Daoy (cell line): ENCODE data around the gene LRRC17. TPM values are rescaled to one million over a fixed set of nuclear protein-coding genes. Genes with fewer than 3 reads are reported as not detected.

Experiments used
- DNase-seq: peaks from one replicate; pipeline ENCODE4 v3.0.0-alpha.2; 2015; ENCODE audit warnings: low read depth
- total RNA-seq: library from RNA; depleted of rRNA; stranded (reverse); fragments of >200 nt; shearing (Covaris generic); gene quantifications from 2 replicates; pipeline ENCODE4 v1.2.3, GENCODE V29; 2014; rRNA removed

Gene LRRC17
- total RNA-seq: 88.4 and 107 TPM in 2 replicates

- peak; percentile 93 for DNase-seq
These were observed at the start of gene LRRC17 for GRCh38 chr7:102912742-102913141. TSS of gene LRRC17 (plus strand) at chr7:102913000. CDS start at chr7:102933914, 20,914 bp downstream.

GRCh38 chr7:102864958-102865357, 47.8 kb upstream of the LRRC17 start:
- DNase-seq: no peak

- no peak for DNase-seq
These were observed 46.1 kb upstream of the LRRC17 start for GRCh38 chr7:102866535-102867215.

GRCh38 chr7:102869195-102869594, 43.6 kb upstream of the LRRC17 start:
- no peak for DNase-seq

GRCh38 chr7:102872460-102872859, 40.3 kb upstream of the LRRC17 start:
- DNase-seq: peak; percentile 98

GRCh38 chr7:102873470-102874165, 39.2 kb upstream of the LRRC17 start:
- peak; percentile 35 for DNase-seq

- peak; percentile 94 for DNase-seq
These were observed 38.5 kb upstream of the LRRC17 start for GRCh38 chr7:102874166-102874829.

- no peak for DNase-seq
These were observed 37.8 kb upstream of the LRRC17 start for GRCh38 chr7:102874966-102875365.

- DNase-seq: peak; percentile 99
These were observed 37.0 kb upstream of the LRRC17 start for GRCh38 chr7:102875700-102876295.

- DNase-seq: peak; percentile 74
These were observed 29.5 kb upstream of the LRRC17 start for GRCh38 chr7:102883098-102883860.

- no peak for DNase-seq
These were observed 24.1 kb upstream of the LRRC17 start for GRCh38 chr7:102888561-102889233.

GRCh38 chr7:102889851-102890250, 22.9 kb upstream of the LRRC17 start:
- no peak for DNase-seq

GRCh38 chr7:102890292-102890970, 22.4 kb upstream of the LRRC17 start:
- peak; percentile 68 for DNase-seq

- DNase-seq: no peak
These were observed 21.7 kb upstream of the LRRC17 start for GRCh38 chr7:102890971-102891692.

GRCh38 chr7:102891693-102892261, 21.0 kb upstream of the LRRC17 start:
- DNase-seq: peak; percentile 94

- DNase-seq: no peak
These were observed 20.0 kb upstream of the LRRC17 start for GRCh38 chr7:102892631-102893278.

- no peak for DNase-seq
These were observed 17.2 kb upstream of the LRRC17 start for GRCh38 chr7:102895602-102896001.

GRCh38 chr7:102896585-102896984, 16.2 kb upstream of the LRRC17 start:
- DNase-seq: no peak

GRCh38 chr7:102897211-102897631, 15.6 kb upstream of the LRRC17 start:
- DNase-seq: no peak
